Measurements from ENCODE around the gene DNAH17.

DNAH17 gene

DNA sequence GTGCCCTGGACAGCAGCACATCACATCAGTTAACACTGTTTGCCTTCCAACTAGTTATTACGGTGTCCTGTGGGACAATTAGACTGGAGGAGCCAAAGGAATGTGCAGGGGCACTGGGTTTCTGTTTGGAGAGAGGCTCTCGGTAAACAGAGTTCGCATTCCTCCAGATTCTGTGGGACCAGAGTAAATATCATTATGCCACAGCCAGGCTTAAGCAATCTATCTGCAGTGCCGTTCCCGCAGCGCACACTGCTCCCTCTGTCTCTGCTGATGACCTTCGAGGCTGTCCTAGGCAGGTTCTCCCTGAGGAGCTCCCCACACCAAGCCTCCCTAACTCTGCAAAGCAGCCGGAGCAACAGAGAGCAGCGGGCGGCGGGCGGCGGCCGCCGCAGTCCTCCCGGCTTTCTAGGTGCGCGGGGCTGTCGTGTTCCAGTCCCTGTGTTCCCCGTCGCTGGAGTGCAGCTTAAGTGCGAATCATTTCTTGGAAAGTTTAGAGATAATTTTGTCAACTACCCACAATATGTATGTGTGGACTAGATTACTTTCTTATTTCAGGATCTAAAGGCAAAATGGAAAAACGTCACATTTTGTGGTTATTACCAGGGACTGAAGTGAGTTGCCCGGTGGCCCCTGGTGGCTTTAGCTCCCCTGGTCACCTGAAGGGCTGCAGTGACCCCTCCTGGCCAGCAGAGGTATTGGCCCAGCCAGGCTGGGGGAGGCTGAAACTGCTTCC, 155.5 kb downstream of the DNAH17 start:
- no peaks in the 10 kb centered on the region for H3K9me3 ChIP-seq (ENCODE audit: control insufficient read depth, insufficient read depth, low read length)
- H3K27ac ChIP-seq (ENCODE audit: low read depth, low read length): no peak overlapping the region
- H3K36me3 ChIP-seq (ENCODE audit: control insufficient read depth, low read length): peaks cover 33% of the 10 kb centered on the region
- TF ChIP-seq, protein P1, sequence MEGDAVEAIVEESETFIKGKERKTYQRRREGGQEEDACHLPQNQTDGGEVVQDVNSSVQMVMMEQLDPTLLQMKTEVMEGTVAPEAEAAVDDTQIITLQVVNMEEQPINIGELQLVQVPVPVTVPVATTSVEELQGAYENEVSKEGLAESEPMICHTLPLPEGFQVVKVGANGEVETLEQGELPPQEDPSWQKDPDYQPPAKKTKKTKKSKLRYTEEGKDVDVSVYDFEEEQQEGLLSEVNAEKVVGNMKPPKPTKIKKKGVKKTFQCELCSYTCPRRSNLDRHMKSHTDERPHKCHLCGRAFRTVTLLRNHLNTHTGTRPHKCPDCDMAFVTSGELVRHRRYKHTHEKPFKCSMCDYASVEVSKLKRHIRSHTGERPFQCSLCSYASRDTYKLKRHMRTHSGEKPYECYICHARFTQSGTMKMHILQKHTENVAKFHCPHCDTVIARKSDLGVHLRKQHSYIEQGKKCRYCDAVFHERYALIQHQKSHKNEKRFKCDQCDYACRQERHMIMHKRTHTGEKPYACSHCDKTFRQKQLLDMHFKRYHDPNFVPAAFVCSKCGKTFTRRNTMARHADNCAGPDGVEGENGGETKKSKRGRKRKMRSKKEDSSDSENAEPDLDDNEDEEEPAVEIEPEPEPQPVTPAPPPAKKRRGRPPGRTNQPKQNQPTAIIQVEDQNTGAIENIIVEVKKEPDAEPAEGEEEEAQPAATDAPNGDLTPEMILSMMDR (IDR thresholded peaks at IDR 0.05; ENCODE audit: low read depth, low read length, poor library complexity, severe bottlenecking): peak; percentile 90
- TF ChIP-seq EZH2phosphoT487 (IDR thresholded peaks at IDR 0.05; ENCODE audit: borderline replicate concordance, low read length): no peak
- H4K20me1 ChIP-seq (ENCODE audit: control insufficient read depth, insufficient read depth, low read depth, low read length): no peaks in the 10 kb centered on the region
- H3K79me2 ChIP-seq (ENCODE audit: control insufficient read depth, low read length): no peaks in the 10 kb centered on the region
- H3K4me3 ChIP-seq (ENCODE audit: low read length): no peak overlapping the region
- no peaks in the 10 kb centered on the region for H3F3A ChIP-seq (ENCODE audit: control insufficient read depth, insufficient read depth)
- H3K27me3 ChIP-seq (ENCODE audit: control insufficient read depth, low read length): no peaks in the 10 kb centered on the region
- no peaks in the 10 kb centered on the region for H3K4me1 ChIP-seq (ENCODE audit: control insufficient read depth, low read length)
- no peaks in the 10 kb centered on the region for H3K9me2 ChIP-seq (replicated peaks; ENCODE audit: control insufficient read depth, low read length)
- H3K4me2 ChIP-seq (ENCODE audit: low read length): no peak overlapping the region

DNA sequence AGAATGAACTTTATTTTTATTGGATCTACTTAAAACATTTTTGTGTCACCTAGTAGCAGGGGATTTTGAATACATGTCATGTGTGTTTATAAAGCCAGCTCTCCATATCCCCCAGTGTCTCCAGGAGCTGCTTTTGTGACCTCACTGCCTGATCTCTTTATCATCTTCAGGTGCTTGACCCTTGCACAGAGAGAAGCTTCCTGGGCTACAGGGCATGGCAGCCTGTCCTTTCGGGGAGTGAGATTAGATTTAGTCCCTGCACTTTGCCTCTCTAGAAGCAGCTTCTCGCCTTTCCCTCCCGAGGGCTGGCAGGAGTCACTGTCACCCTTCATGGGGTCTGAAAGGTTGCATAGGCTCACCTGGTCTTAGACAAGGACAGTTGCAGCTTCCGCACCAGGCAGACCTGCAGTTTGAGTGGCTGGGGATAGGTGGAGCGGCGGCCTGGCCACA, 156.1 kb downstream of the DNAH17 start:
- H3K4me2 ChIP-seq (ENCODE audit: low read length): no peak overlapping the region
- peaks cover 33% of the 10 kb centered on the region for H3K36me3 ChIP-seq (ENCODE audit: control insufficient read depth, low read length)

DNA sequence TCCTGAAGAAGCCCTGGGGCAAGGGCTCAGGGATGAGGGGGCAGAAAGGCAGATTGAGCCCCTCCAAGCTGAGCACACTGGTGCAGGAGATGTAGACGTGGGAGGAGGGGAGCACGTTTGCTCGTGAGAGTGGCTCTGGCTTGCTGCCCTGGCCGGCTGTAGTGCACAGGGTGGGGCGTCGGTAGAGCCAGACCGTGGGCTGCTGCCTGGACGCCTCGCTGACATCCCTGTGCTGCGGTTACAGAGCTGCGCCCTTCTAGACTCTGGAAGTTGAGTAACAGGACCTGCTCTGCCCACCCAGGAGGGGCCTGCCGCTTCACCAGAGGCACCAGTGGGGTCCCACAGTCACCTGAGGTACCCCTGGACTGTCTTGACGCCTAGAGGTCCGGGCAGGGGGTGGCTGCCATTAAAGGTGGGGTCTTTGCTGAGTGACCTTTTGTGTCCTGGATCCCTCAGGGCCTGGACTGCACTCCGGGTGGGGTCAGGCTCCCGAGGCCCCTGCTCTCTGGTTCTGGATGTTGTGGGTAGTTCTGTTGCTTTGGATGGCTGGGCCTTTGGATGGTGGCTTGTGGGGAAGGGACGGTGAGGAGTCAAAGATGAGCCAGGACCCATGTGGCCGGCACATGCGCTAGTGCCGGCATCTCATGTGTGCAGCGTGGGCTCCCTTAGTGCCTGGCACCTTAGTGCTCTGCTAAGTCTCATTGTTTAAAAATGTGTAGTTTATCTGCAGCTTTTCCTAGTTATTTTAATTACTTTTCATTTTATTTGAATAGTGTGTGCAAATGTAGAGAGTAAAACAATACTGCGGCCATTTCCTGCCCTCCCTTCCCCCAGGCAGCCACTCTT, 157.0 kb downstream of the DNAH17 start:
- Histone ChIP-seq H3K4me1 (ENCODE audit: control insufficient read depth, low read length) (no peaks in the 10 kb centered on the region), H3K27me3 (ENCODE audit: control insufficient read depth, low read length) (no peaks in the 10 kb centered on the region), H3K4me2 (ENCODE audit: low read length) (no peak overlapping the region), H3K9me2 (replicated peaks; ENCODE audit: control insufficient read depth, low read length) (no peaks in the 10 kb centered on the region), H3K27ac (ENCODE audit: low read depth, low read length) (no peak overlapping the region), H4K20me1 (ENCODE audit: control insufficient read depth, insufficient read depth, low read depth, low read length) (no peaks in the 10 kb centered on the region), H3K79me2 (ENCODE audit: control insufficient read depth, low read length) (no peaks in the 10 kb centered on the region), H3K4me3 (ENCODE audit: low read length) (no peak overlapping the region), H3K9me3 (ENCODE audit: control insufficient read depth, insufficient read depth, low read length) (no peaks in the 10 kb centered on the region), H3F3A (ENCODE audit: control insufficient read depth, insufficient read depth) (no peaks in the 10 kb centered on the region), H3K36me3 (ENCODE audit: control insufficient read depth, low read length) (peaks cover 34% of the 10 kb centered on the region)
- no peak for TF ChIP-seq EZH2phosphoT487 (IDR thresholded peaks at IDR 0.05; ENCODE audit: borderline replicate concordance, low read length)
- TF ChIP-seq, protein P1 (IDR thresholded peaks at IDR 0.05; ENCODE audit: low read depth, low read length, poor library complexity, severe bottlenecking): no peak

More for the DNA sequence above, 156.1 kb downstream of the DNAH17 start:
- TF ChIP-seq EZH2phosphoT487 (IDR thresholded peaks at IDR 0.05; ENCODE audit: borderline replicate concordance, low read length): no peak
- TF ChIP-seq, protein P1 (IDR thresholded peaks at IDR 0.05; ENCODE audit: low read depth, low read length, poor library complexity, severe bottlenecking): no peak
- Histone ChIP-seq H3K4me1 (ENCODE audit: control insufficient read depth, low read length) (no peaks in the 10 kb centered on the region), H3K9me3 (ENCODE audit: control insufficient read depth, insufficient read depth, low read length) (no peaks in the 10 kb centered on the region), H3K4me3 (ENCODE audit: low read length) (no peak overlapping the region), H4K20me1 (ENCODE audit: control insufficient read depth, insufficient read depth, low read depth, low read length) (no peaks in the 10 kb centered on the region), H3K79me2 (ENCODE audit: control insufficient read depth, low read length) (no peaks in the 10 kb centered on the region), H3K9me2 (replicated peaks; ENCODE audit: control insufficient read depth, low read length) (no peaks in the 10 kb centered on the region), H3F3A (ENCODE audit: control insufficient read depth, insufficient read depth) (no peaks in the 10 kb centered on the region), H3K27ac (ENCODE audit: low read depth, low read length) (no peak overlapping the region), H3K27me3 (ENCODE audit: control insufficient read depth, low read length) (no peaks in the 10 kb centered on the region)

Data from DOHH2 (cell line).